Keratinocyte (primary cell): ENCODE data around the gene CHD2.

ENCODE experiments used
- EZH2 ChIP-seq: IDR thresholded peaks from one replicate; pipeline ENCODE4 v1.6.1; 2012; ENCODE audit warnings: inconsistent platforms, mild to moderate bottlenecking, low read length, moderate library complexity
- TF ChIP-seq, protein P1 (sequence below), 3 experiments: IDR thresholded peaks in 1 of 3; conservative IDR thresholded peaks in 1 of 3; optimal IDR thresholded peaks in 1 of 3; 2 replicates in 2 of 3; 3 replicates in 1 of 3; pipeline versions ENCODE3 to v1.5.1; 2011; ENCODE audit warnings: low read length in 3 of 3, mild to moderate bottlenecking in 3 of 3, moderate library complexity in 2 of 3, control low read depth in 1 of 3, inconsistent platforms in 1 of 3; ENCODE audit not compliant: insufficient read depth in 2 of 3; ENCODE audit errors: extremely low read depth in 1 of 3

DNA sequence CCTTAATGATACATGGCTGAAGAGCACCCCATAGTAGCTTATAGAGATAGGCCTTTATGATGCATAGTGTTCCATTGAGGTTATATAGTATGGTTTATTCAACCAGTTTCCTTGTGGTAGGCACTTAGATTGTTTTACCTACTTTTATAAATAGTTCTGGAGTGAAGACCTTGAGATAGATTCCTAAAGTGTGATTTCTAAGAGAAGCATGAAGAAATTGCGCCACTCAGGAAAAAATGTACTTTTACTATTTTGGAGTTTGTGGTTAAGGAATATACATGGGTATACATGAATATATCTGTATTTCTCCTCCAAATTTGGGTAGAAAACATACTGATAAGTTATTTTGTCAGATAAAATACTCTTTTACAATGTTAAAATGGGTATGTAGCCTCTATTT lies 70.5 kb downstream of the CHD2 start:
- TF ChIP-seq, protein P1, sequence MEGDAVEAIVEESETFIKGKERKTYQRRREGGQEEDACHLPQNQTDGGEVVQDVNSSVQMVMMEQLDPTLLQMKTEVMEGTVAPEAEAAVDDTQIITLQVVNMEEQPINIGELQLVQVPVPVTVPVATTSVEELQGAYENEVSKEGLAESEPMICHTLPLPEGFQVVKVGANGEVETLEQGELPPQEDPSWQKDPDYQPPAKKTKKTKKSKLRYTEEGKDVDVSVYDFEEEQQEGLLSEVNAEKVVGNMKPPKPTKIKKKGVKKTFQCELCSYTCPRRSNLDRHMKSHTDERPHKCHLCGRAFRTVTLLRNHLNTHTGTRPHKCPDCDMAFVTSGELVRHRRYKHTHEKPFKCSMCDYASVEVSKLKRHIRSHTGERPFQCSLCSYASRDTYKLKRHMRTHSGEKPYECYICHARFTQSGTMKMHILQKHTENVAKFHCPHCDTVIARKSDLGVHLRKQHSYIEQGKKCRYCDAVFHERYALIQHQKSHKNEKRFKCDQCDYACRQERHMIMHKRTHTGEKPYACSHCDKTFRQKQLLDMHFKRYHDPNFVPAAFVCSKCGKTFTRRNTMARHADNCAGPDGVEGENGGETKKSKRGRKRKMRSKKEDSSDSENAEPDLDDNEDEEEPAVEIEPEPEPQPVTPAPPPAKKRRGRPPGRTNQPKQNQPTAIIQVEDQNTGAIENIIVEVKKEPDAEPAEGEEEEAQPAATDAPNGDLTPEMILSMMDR (optimal IDR thresholded peaks at IDR 0.05 in 1 of 3, IDR thresholded peaks at IDR 0.05 in 1 of 3, conservative IDR thresholded peaks at IDR 0.05 in 1 of 3; ENCODE audit: extremely low read depth in 1 of 3, insufficient read depth in 2 of 3, low read length in 3 of 3): no peak
- TF ChIP-seq EZH2: no peak
